Measurements from ENCODE around the gene COPS4. TPM values are rescaled to one million over a fixed set of nuclear protein-coding genes. Genes with fewer than 3 reads are reported as not detected.

The COPS4 gene
- total and polyA plus RNA-seq, 2 of the 8 experiments (the other 6 are each of a cell fraction or from before 2014, with no cell fraction given): 14.9 to 28.3 TPM

GRCh38 chr4:83022724-83023450 is 12.1 kb upstream of the COPS4 start (continued):
- TF ChIP-seq ATF2 (IDR thresholded peaks at IDR 0.05; ENCODE audit: low read length) (no peak), JUND (IDR thresholded peaks at IDR 0.05; ENCODE audit: low read length) (no peak), CHD7 (IDR thresholded peaks at IDR 0.05; ENCODE audit: insufficient replicate concordance, low read length) (no peak)
